GM12864 (cell line): ENCODE measurements around the gene EPS8.
"Not testable (repeated sequence)": the region's sequence is repeated elsewhere in the genome, so short reads cannot be mapped to it uniquely, and the experiment has no call there.

Experiments used
- DNase-seq: peaks from one replicate; pipeline ENCODE4 v3.0.0-alpha.2; 2011; ENCODE audit warnings: low read depth
- H3K4me3 ChIP-seq: 2 replicates; pipeline ENCODE4 v1.5.1; 2011; ENCODE audit warnings: mild to moderate bottlenecking, low read depth, low read length, control low read depth
- TF ChIP-seq, protein P1 (sequence below): IDR thresholded peaks from 2 replicates; pipeline ENCODE4 v1.5.1; 2011; ENCODE audit warnings: low read depth, mild to moderate bottlenecking, moderate library complexity, low read length, control low read depth, inconsistent platforms; ENCODE audit errors: missing control alignments

EPS8 gene

DNA sequence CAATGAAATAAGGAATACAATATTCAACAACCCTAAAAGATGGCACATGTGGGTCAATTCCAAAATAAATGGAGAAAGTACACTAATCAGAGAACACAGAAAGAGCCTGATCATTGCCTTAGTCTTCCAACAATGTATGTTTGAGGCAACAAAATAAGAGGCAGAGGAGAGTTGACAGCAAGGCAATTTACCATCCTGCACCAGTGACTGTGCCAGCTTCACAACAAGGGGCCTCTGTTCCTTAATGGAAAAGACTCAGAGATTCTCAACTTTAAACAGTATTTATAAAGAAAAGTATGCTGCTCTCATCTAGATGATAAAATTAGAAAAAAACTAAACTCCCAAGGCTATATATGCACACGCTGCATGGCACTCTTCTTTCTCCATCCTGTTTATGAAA is 25.9 kb downstream of the EPS8 start:
- DNase-seq, result no peak
- TF ChIP-seq, protein P1, sequence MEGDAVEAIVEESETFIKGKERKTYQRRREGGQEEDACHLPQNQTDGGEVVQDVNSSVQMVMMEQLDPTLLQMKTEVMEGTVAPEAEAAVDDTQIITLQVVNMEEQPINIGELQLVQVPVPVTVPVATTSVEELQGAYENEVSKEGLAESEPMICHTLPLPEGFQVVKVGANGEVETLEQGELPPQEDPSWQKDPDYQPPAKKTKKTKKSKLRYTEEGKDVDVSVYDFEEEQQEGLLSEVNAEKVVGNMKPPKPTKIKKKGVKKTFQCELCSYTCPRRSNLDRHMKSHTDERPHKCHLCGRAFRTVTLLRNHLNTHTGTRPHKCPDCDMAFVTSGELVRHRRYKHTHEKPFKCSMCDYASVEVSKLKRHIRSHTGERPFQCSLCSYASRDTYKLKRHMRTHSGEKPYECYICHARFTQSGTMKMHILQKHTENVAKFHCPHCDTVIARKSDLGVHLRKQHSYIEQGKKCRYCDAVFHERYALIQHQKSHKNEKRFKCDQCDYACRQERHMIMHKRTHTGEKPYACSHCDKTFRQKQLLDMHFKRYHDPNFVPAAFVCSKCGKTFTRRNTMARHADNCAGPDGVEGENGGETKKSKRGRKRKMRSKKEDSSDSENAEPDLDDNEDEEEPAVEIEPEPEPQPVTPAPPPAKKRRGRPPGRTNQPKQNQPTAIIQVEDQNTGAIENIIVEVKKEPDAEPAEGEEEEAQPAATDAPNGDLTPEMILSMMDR, result no peak
- no peak overlapping the region for H3K4me3 ChIP-seq

GRCh38 chr12:15762162-15762561 is 27.0 kb downstream of the EPS8 start:
- not testable (repeated sequence) for H3K4me3 ChIP-seq, DNase-seq

- no peak for DNase-seq
- TF ChIP-seq, protein P1, result no peak
- no peak overlapping the region for H3K4me3 ChIP-seq
Measured at GRCh38 chr12:15757553-15758255, 31.5 kb downstream of the EPS8 start.

GRCh38 chr12:15756822-15757221 is 32.4 kb downstream of the EPS8 start:
- H3K4me3 ChIP-seq, result no peak overlapping the region
- DNase-seq, result no peak
- TF ChIP-seq, protein P1, result no peak

DNA sequence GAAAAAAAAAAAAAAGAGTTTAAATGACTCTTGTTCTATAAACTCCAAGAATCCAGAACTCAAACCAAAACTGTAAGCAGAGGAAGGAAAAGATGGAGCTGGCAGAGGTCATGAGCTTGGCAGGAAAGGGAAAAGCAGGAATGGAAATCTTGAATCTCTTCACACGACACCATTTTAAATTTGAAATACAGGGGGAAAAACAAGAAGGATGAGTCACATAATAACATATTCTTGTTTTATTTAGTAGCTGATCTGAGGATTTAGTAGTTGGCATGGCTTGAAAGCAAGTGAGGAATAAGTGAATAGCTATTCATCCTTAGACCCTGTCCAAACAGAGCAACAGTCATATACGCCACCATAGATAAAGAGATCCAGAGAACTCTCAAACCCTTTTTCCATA is 35.0 kb downstream of the EPS8 start:
- no peak overlapping the region for H3K4me3 ChIP-seq
- TF ChIP-seq, protein P1, result no peak
- no peak for DNase-seq

DNA sequence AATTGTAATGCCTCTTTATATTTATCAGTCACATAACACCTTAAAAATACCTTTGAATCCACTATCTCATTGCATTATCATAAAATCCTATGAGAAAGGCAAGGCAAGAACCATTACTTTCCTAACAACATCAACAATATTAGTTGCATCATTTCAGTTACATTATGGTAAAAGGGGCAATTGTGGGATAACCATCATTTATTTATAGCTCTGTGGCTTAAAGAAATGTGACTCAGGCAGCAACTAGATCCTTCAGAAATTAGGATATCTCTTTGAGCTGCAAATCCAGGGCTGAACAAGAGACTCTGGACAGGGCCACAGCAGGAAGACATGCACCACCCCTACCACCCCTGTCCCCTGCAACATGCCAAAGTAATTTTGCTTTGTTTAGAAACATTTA is 36.4 kb downstream of the EPS8 start:
- TF ChIP-seq, protein P1, result no peak
- H3K4me3 ChIP-seq, result no peak overlapping the region
- no peak for DNase-seq

DNA sequence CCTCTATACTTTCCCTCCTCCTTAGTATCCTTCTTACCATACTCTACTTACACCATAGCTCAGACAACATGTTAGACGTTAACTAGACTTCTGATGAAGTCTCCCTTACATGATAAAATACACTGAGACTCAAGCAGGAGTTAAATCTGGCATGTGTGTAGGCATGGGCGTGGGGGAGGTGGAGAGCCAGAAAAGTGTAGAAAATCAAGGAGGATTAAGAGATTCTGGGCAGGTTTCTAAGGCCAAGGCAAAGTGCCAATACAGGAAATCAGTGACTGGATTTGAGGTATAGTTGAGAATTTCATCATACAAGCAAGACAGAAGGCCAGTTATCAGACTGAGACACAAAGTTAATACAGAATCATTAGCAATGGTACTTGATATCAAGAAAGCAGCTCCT is 37.4 kb downstream of the EPS8 start:
- H3K4me3 ChIP-seq, result no peak overlapping the region
- TF ChIP-seq, protein P1, result no peak
- no peak for DNase-seq
